Measurements from ENCODE around the gene S100A12.

S100A12 gene

DNA sequence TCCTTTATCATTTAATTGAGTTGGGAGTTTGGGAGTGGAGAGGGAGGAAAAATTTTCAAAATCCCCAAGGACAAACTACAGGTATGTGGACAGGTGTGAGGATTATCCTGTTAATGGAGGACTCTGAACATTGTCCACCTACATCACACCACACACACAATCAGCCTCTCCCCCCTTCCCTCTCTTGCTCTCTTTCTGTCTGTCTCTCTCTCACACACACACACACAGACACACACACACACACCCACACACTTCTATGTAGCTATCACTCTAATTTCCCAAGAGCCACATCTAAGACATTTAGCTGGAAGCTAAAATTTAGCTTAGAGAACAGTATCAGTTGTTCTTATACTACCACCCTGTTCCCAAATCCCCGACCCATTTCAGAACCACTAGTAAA is 14.0 kb upstream of the S100A12 start:
- Histone ChIP-seq H2BK5ac (ENCODE audit: low read length) (no peak overlapping the region), H2BK12ac (ENCODE audit: low read length) (no peak overlapping the region), H2AFZ (ENCODE audit: low read length) (no peak overlapping the region), H3K79me1 (ENCODE audit: low read depth, low read length) (no peaks in the 10 kb centered on the region), H3K4me2 (ENCODE audit: insufficient read depth, low read length, poor library complexity, severe bottlenecking) (no peak overlapping the region), H2BK15ac (ENCODE audit: low read length) (no peak overlapping the region), H3K18ac (ENCODE audit: low read length) (no peak overlapping the region), H3K23ac (ENCODE audit: low read depth, low read length, poor library complexity) (no peak overlapping the region), H3K9me3 (replicated peaks in 1 of 2; ENCODE audit: control insufficient read depth in 2 of 2, insufficient read depth in 1 of 2, low read depth in 1 of 2, low read length in 2 of 2) (no peaks in the 10 kb centered on the region), H2AK5ac (ENCODE audit: low read depth, low read length) (no peak overlapping the region), H3K4me1 (ENCODE audit: control insufficient read depth in 2 of 2, insufficient read depth in 1 of 2, low read depth in 1 of 2, low read length in 2 of 2) (no peaks in the 10 kb centered on the region), H3K36me3 (replicated peaks in 1 of 2; ENCODE audit: control insufficient read depth in 2 of 2, insufficient read depth in 2 of 2, low read length in 2 of 2) (no peaks in the 10 kb centered on the region), H3K14ac (ENCODE audit: low read length) (no peak overlapping the region), H3K9ac (ENCODE audit: low read depth, low read length, poor library complexity) (no peak overlapping the region), H3K4ac (ENCODE audit: low read length) (no peak overlapping the region), H3K27ac (replicated peaks; ENCODE audit: low read length) (no peak overlapping the region), H4K91ac (ENCODE audit: low read depth, low read length, poor library complexity) (no peak overlapping the region), H4K8ac (ENCODE audit: low read depth, low read length) (no peak overlapping the region), H2BK120ac (ENCODE audit: low read depth, low read length) (no peak overlapping the region), H3K27me3 (ENCODE audit: control insufficient read depth in 3 of 3, insufficient read depth in 3 of 3, low read depth in 1 of 3, low read length in 3 of 3) (peaks cover 0 to 18% (median 0%) of the 10 kb centered on the region in 3 experiments), H3K4me3 (ENCODE audit: low read length in 2 of 2) (no peak overlapping the region)
- WGBS, 2 donors (ENCODE audit: extremely low coverage in 2 of 2, insufficient read length in 2 of 2, insufficient replicate concordance in 1 of 2) = no CpG with 5 or more reads among the region's 1 CpG
- DNase-seq (ENCODE audit: low spot score) = no peak

DNA sequence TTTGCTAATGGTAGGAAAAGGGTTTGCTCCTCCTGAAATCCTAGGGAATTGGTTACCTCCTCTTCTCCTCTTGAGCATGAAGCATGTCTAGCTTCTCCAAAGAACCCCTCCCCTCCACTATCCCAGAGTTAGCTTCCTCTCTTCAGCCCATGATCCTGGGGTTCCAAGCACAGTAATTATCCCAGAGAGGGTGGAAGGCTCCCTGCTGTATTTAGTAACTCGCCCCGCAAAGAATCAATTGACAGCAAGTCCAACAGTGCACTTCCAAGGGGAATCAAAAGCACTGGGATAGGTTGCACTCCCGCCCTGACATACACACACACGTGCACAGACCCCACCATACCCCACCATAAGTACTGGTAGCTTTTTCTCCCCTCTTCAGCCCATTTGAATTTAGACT is 12.4 kb upstream of the S100A12 start:
- no peaks in the 10 kb centered on the region for H3K79me1 ChIP-seq (ENCODE audit: low read depth, low read length)
- no peak overlapping the region for H3K27ac ChIP-seq (replicated peaks; ENCODE audit: low read length)
- H3K18ac ChIP-seq (ENCODE audit: low read length) = no peak overlapping the region
- H3K4me3 ChIP-seq (ENCODE audit: low read length in 2 of 2) = no peak overlapping the region
- no peak overlapping the region for H2AFZ ChIP-seq (ENCODE audit: low read length)
- H2BK15ac ChIP-seq (ENCODE audit: low read length) = no peak overlapping the region
- no peak overlapping the region for H3K4ac ChIP-seq (ENCODE audit: low read length)
- no peak overlapping the region for H4K8ac ChIP-seq (ENCODE audit: low read depth, low read length)
- no peak overlapping the region for H3K4me2 ChIP-seq (ENCODE audit: insufficient read depth, low read length, poor library complexity, severe bottlenecking)
- H2BK12ac ChIP-seq (ENCODE audit: low read length) = no peak overlapping the region
- no peaks in the 10 kb centered on the region for H3K4me1 ChIP-seq (ENCODE audit: control insufficient read depth in 2 of 2, insufficient read depth in 1 of 2, low read depth in 1 of 2, low read length in 2 of 2)
- no peaks in the 10 kb centered on the region for H3K36me3 ChIP-seq (replicated peaks in 1 of 2; ENCODE audit: control insufficient read depth in 2 of 2, insufficient read depth in 2 of 2, low read length in 2 of 2)
- no peak overlapping the region for H2BK5ac ChIP-seq (ENCODE audit: low read length)
- H3K9me3 ChIP-seq (replicated peaks in 1 of 2; ENCODE audit: control insufficient read depth in 2 of 2, insufficient read depth in 1 of 2, low read depth in 1 of 2, low read length in 2 of 2) = no peaks in the 10 kb centered on the region
- no peak overlapping the region for H2BK120ac ChIP-seq (ENCODE audit: low read depth, low read length)
- H4K91ac ChIP-seq (ENCODE audit: low read depth, low read length, poor library complexity) = no peak overlapping the region
- no peak overlapping the region for H3K23ac ChIP-seq (ENCODE audit: low read depth, low read length, poor library complexity)
- DNase-seq (ENCODE audit: low spot score) = no peak
- H3K9ac ChIP-seq (ENCODE audit: low read depth, low read length, poor library complexity) = no peak overlapping the region
- no CpG with 5 or more reads among the region's 4 CpGs for WGBS, 2 donors (ENCODE audit: extremely low coverage in 2 of 2, insufficient read length in 2 of 2, insufficient replicate concordance in 1 of 2)
- H3K14ac ChIP-seq (ENCODE audit: low read length) = no peak overlapping the region
- H2AK5ac ChIP-seq (ENCODE audit: low read depth, low read length) = no peak overlapping the region
- peaks cover 0 to 18% (median 0%) of the 10 kb centered on the region in 3 experiments for H3K27me3 ChIP-seq (ENCODE audit: control insufficient read depth in 3 of 3, insufficient read depth in 3 of 3, low read depth in 1 of 3, low read length in 3 of 3)

GRCh38 chr1:153387001-153387400 is 11.6 kb upstream of the S100A12 start:
- DNase-seq (ENCODE audit: low spot score) = no peak

DNA sequence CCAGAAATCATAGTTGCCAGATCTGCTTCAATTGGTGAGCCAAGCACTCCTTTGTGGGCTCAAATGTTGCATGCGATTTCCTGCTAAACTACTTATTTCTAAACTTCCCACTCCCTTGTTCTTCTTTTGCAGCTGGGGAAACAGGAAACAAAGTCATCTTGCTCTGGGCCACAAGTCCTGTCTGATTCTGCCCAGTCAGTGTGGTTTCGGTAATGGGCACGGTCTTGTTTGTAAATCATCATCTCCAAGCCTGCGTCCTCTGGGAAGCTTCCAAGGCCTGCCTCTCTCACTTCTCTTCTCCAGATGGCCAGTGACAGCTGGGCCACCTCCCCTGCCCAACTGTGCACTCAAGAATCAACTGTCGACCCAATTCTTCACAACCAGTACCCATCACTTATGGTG is 11.1 kb upstream of the S100A12 start:
- Histone ChIP-seq H3K23ac (ENCODE audit: low read depth, low read length, poor library complexity) (no peak overlapping the region), H2BK5ac (ENCODE audit: low read length) (no peak overlapping the region), H3K4me3 (ENCODE audit: low read length in 2 of 2) (no peak overlapping the region), H4K91ac (ENCODE audit: low read depth, low read length, poor library complexity) (no peak overlapping the region), H3K79me1 (ENCODE audit: low read depth, low read length) (no peaks in the 10 kb centered on the region), H3K4ac (ENCODE audit: low read length) (no peak overlapping the region), H3K14ac (ENCODE audit: low read length) (no peak overlapping the region), H3K27me3 (ENCODE audit: control insufficient read depth in 3 of 3, insufficient read depth in 3 of 3, low read depth in 1 of 3, low read length in 3 of 3) (peaks cover 0 to 18% (median 0%) of the 10 kb centered on the region in 3 experiments), H3K9me3 (replicated peaks in 1 of 2; ENCODE audit: control insufficient read depth in 2 of 2, insufficient read depth in 1 of 2, low read depth in 1 of 2, low read length in 2 of 2) (no peaks in the 10 kb centered on the region), H3K36me3 (replicated peaks in 1 of 2; ENCODE audit: control insufficient read depth in 2 of 2, insufficient read depth in 2 of 2, low read length in 2 of 2) (no peaks in the 10 kb centered on the region), H3K4me2 (ENCODE audit: insufficient read depth, low read length, poor library complexity, severe bottlenecking) (no peak overlapping the region), H2BK15ac (ENCODE audit: low read length) (no peak overlapping the region), H3K27ac (replicated peaks; ENCODE audit: low read length) (no peak overlapping the region), H2BK12ac (ENCODE audit: low read length) (no peak overlapping the region), H2BK120ac (ENCODE audit: low read depth, low read length) (no peak overlapping the region), H3K18ac (ENCODE audit: low read length) (no peak overlapping the region), H3K4me1 (ENCODE audit: control insufficient read depth in 2 of 2, insufficient read depth in 1 of 2, low read depth in 1 of 2, low read length in 2 of 2) (no peaks in the 10 kb centered on the region), H2AK5ac (ENCODE audit: low read depth, low read length) (no peak overlapping the region), H3K9ac (ENCODE audit: low read depth, low read length, poor library complexity) (no peak overlapping the region), H2AFZ (ENCODE audit: low read length) (no peak overlapping the region), H4K8ac (ENCODE audit: low read depth, low read length) (no peak overlapping the region)
- whole genome bisulfite sequencing, 2 donors (ENCODE audit: extremely low coverage in 2 of 2, insufficient read length in 2 of 2, insufficient replicate concordance in 1 of 2) = no CpG with 5 or more reads among the region's 5 CpGs
- no peak for DNase-seq (ENCODE audit: low spot score)

More at GRCh38 chr1:153387001-153387400, 11.6 kb upstream of the S100A12 start:
- Histone ChIP-seq H3K36me3 (replicated peaks in 1 of 2; ENCODE audit: control insufficient read depth in 2 of 2, insufficient read depth in 2 of 2, low read length in 2 of 2) (no peaks in the 10 kb centered on the region), H3K14ac (ENCODE audit: low read length) (no peak overlapping the region), H2AK5ac (ENCODE audit: low read depth, low read length) (no peak overlapping the region), H2BK12ac (ENCODE audit: low read length) (no peak overlapping the region), H2BK120ac (ENCODE audit: low read depth, low read length) (no peak overlapping the region), H2BK15ac (ENCODE audit: low read length) (no peak overlapping the region), H4K8ac (ENCODE audit: low read depth, low read length) (no peak overlapping the region), H3K4me3 (ENCODE audit: low read length in 2 of 2) (no peak overlapping the region), H3K9me3 (replicated peaks in 1 of 2; ENCODE audit: control insufficient read depth in 2 of 2, insufficient read depth in 1 of 2, low read depth in 1 of 2, low read length in 2 of 2) (no peaks in the 10 kb centered on the region), H3K27me3 (ENCODE audit: control insufficient read depth in 3 of 3, insufficient read depth in 3 of 3, low read depth in 1 of 3, low read length in 3 of 3) (peaks cover 0 to 18% (median 0%) of the 10 kb centered on the region in 3 experiments), H3K9ac (ENCODE audit: low read depth, low read length, poor library complexity) (no peak overlapping the region), H3K79me1 (ENCODE audit: low read depth, low read length) (no peaks in the 10 kb centered on the region), H3K4ac (ENCODE audit: low read length) (no peak overlapping the region), H3K4me2 (ENCODE audit: insufficient read depth, low read length, poor library complexity, severe bottlenecking) (no peak overlapping the region), H4K91ac (ENCODE audit: low read depth, low read length, poor library complexity) (no peak overlapping the region), H2BK5ac (ENCODE audit: low read length) (no peak overlapping the region), H3K4me1 (ENCODE audit: control insufficient read depth in 2 of 2, insufficient read depth in 1 of 2, low read depth in 1 of 2, low read length in 2 of 2) (no peaks in the 10 kb centered on the region), H3K23ac (ENCODE audit: low read depth, low read length, poor library complexity) (no peak overlapping the region), H2AFZ (ENCODE audit: low read length) (no peak overlapping the region), H3K27ac (replicated peaks; ENCODE audit: low read length) (no peak overlapping the region), H3K18ac (ENCODE audit: low read length) (no peak overlapping the region)
- no CpG with 5 or more reads among the region's 4 CpGs for WGBS, 2 donors (ENCODE audit: extremely low coverage in 2 of 2, insufficient read length in 2 of 2, insufficient replicate concordance in 1 of 2)
